HEK293 (cell line): ENCODE results near the gene COL24A1.

Source experiments
- CTCF ChIA-PET: fragments of 350-600 bp; formaldehyde crosslinking; extraction: SDS; loops from one replicate; lab custom pipeline; 2021; ENCODE audit warnings: antibody characterized with exemption; lab: Yijun Ruan, JAX
- POLR2A ChIA-PET: fragments of 300-600 bp; formaldehyde crosslinking; extraction: SDS; loops from one replicate; lab custom pipeline; 2020; ENCODE audit warnings: antibody characterized with exemption, inconsistent platforms; lab: Yijun Ruan, JAX
- H3K27ac ChIP-seq: fragments of 200-500 bp; sonication (Bioruptor generic); 2 replicates; pipeline ENCODE4 v1.5.1; 2014; ENCODE audit warnings: low read depth, low read length, control low read depth, inconsistent platforms; ENCODE audit errors: extremely low read depth
- H3K36me3 ChIP-seq, 2 experiments: fragments of 200-500 bp in 1 of 2; sonication (Bioruptor generic) in 1 of 2; 1 replicate in 1 of 2; 2 replicates in 1 of 2; pipeline ENCODE4 v1.5.1; 2014 to 2017; ENCODE audit warnings: inconsistent platforms in 2 of 2, low read length in 2 of 2; ENCODE audit not compliant: control insufficient read depth in 2 of 2, insufficient read depth in 1 of 2
- H3K4me1 ChIP-seq: fragments of 200-500 bp; sonication (Bioruptor generic); 2 replicates; pipeline ENCODE4 v1.5.1; 2014; ENCODE audit warnings: mild to moderate bottlenecking, low read length, inconsistent platforms; ENCODE audit not compliant: control insufficient read depth, insufficient read depth
- H3K4me3 ChIP-seq: 2 replicates; pipeline ENCODE4 v1.5.1; 2011; ENCODE audit warnings: low read depth, mild to moderate bottlenecking, control low read depth, low read length, moderate library complexity
- H3K9me3 ChIP-seq: fragments of 200-500 bp; sonication (Bioruptor generic); 2 replicates; pipeline ENCODE4 v1.5.1; 2014; ENCODE audit warnings: low read depth, low read length, inconsistent platforms; ENCODE audit not compliant: control insufficient read depth, insufficient read depth
- SP7 ChIP-seq: fragments of 450-650 bp; formaldehyde crosslinking; IDR thresholded peaks from 2 replicates; pipeline ENCODE4 v1.5.1; 2016; ENCODE audit warnings: missing biosample characterization, missing genetic modification characterization
- ZBTB1 ChIP-seq: fragments of 450-650 bp; formaldehyde crosslinking; IDR thresholded peaks from 2 replicates; pipeline ENCODE4 v1.5.1; 2016; ENCODE audit warnings: missing biosample characterization, missing genetic modification characterization
- ZNF24 ChIP-seq: fragments of 450-650 bp; formaldehyde crosslinking; IDR thresholded peaks from 2 replicates; pipeline ENCODE4 v1.5.1; 2016; ENCODE audit warnings: missing biosample characterization, missing genetic modification characterization
- ZNF404 ChIP-seq: fragments of 450-650 bp; formaldehyde crosslinking; IDR thresholded peaks from 2 replicates; pipeline ENCODE4 v1.5.1; 2017; ENCODE audit warnings: missing biosample characterization, missing genetic modification characterization
- ZNF530 ChIP-seq: fragments of 450-650 bp; formaldehyde crosslinking; IDR thresholded peaks from 2 replicates; pipeline ENCODE4 v1.5.1; 2016; ENCODE audit warnings: low read depth, missing biosample characterization, missing genetic modification characterization
- ZNF623 ChIP-seq: fragments of 450-650 bp; formaldehyde crosslinking; IDR thresholded peaks from 2 replicates; pipeline ENCODE4 v1.5.1; 2016; ENCODE audit warnings: missing biosample characterization, missing genetic modification characterization
- ZNF624 ChIP-seq: fragments of 450-650 bp; formaldehyde crosslinking; IDR thresholded peaks from 2 replicates; pipeline ENCODE4 v1.5.1; 2017; ENCODE audit warnings: missing biosample characterization, missing genetic modification characterization
- ZNF654 ChIP-seq: fragments of 450-650 bp; formaldehyde crosslinking; IDR thresholded peaks from 2 replicates; pipeline ENCODE4 v1.5.1; 2016; ENCODE audit warnings: low read depth, missing biosample characterization, missing genetic modification characterization
- TF ChIP-seq, protein P1 (sequence below): fragments of 450-650 bp; formaldehyde crosslinking; IDR thresholded peaks from 2 replicates; pipeline ENCODE4 v1.5.1; 2016; ENCODE audit warnings: missing biosample characterization, missing genetic modification characterization
- TF ChIP-seq, protein P2 (sequence below): fragments of 450-650 bp; formaldehyde crosslinking; IDR thresholded peaks from 2 replicates; pipeline ENCODE4 v1.5.1; 2016; ENCODE audit warnings: missing biosample characterization, missing genetic modification characterization, low read depth
- TF ChIP-seq, protein P3 (sequence below): fragments of 450-650 bp; formaldehyde crosslinking; IDR thresholded peaks from 2 replicates; pipeline ENCODE4 v1.5.1; 2017; ENCODE audit warnings: missing biosample characterization, missing genetic modification characterization
- TF ChIP-seq, protein P4 (sequence below): fragments of 450-650 bp; formaldehyde crosslinking; IDR thresholded peaks from 2 replicates; pipeline ENCODE4 v1.5.1; 2016; ENCODE audit warnings: missing biosample characterization, missing genetic modification characterization
- TF ChIP-seq, protein P5 (sequence below): fragments of 450-650 bp; IDR thresholded peaks from 2 replicates; pipeline ENCODE4 v1.5.1; 2018; ENCODE audit warnings: missing biosample characterization, missing genetic modification characterization
- TF ChIP-seq, protein P6 (sequence below): fragments of 450-650 bp; formaldehyde crosslinking; IDR thresholded peaks from 2 replicates; pipeline ENCODE4 v1.5.1; 2016; ENCODE audit warnings: missing biosample characterization, missing genetic modification characterization
- TF ChIP-seq, protein P7 (sequence below): fragments of 450-650 bp; formaldehyde crosslinking; IDR thresholded peaks from 2 replicates; pipeline ENCODE4 v1.5.1; 2016; ENCODE audit warnings: missing biosample characterization, missing genetic modification characterization

The COL24A1 gene

DNA sequence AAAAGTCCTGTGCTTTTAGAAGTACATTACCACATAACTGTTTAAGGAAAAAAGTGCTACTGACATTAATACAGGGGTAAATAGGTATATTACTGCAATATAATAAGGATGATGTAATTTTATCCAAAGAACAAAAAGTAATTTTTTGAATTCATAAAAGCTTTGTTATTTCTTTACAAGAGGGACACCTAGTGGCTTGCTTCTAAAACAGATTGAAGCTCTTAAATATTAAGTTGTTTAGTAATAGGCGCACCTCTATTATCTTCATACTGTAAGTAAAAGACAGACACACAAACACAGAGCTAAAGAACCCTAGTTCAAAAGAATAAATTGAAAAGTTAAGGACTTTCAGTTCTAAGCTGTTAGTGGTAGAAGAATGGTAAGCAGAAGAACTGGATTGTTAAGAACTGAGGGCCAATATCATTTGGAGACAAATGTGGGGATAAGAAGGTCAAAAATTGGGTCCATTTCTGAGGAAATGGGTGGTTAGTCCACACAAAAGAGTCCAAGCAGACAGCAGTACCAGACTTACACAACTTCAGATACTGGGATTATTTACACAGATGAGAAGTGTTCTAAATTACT, 463.8 kb downstream of the COL24A1 start:
- POLR2A ChIA-PET: interaction anchor here (2.4 kb wide), 1 partner anchor 110 kb away, joined by 30 read pairs; the partner anchor contains the start of gene CCN1
- H3K36me3 ChIP-seq: peaks cover 5 to 26% of the 10 kb centered on the region in 2 experiments
- H3K27ac ChIP-seq: no peak overlapping the region
- no peaks in the 10 kb centered on the region for H3K9me3 ChIP-seq
- CTCF ChIA-PET: interaction anchor here (0.5 to 3.3 kb wide), 45 partner anchors 8 to 748 kb away, joined by 3 to 48 read pairs (median 4); no protein-coding TSS in a partner anchor
- H3K4me1 ChIP-seq: no peaks in the 10 kb centered on the region
- H3K4me3 ChIP-seq: no peak overlapping the region
- TF ChIP-seq, protein P1, sequence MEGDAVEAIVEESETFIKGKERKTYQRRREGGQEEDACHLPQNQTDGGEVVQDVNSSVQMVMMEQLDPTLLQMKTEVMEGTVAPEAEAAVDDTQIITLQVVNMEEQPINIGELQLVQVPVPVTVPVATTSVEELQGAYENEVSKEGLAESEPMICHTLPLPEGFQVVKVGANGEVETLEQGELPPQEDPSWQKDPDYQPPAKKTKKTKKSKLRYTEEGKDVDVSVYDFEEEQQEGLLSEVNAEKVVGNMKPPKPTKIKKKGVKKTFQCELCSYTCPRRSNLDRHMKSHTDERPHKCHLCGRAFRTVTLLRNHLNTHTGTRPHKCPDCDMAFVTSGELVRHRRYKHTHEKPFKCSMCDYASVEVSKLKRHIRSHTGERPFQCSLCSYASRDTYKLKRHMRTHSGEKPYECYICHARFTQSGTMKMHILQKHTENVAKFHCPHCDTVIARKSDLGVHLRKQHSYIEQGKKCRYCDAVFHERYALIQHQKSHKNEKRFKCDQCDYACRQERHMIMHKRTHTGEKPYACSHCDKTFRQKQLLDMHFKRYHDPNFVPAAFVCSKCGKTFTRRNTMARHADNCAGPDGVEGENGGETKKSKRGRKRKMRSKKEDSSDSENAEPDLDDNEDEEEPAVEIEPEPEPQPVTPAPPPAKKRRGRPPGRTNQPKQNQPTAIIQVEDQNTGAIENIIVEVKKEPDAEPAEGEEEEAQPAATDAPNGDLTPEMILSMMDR (tag by site-specific recombination): 0 out of 2 replicates have a peak, but pooled peaks have one; percentile 8
- TF ChIP-seq ZNF654 (tag by site-specific recombination) (peak; percentile 61), ZNF530 (tag by site-specific recombination) (no peak)
- TF ChIP-seq, protein P2, sequence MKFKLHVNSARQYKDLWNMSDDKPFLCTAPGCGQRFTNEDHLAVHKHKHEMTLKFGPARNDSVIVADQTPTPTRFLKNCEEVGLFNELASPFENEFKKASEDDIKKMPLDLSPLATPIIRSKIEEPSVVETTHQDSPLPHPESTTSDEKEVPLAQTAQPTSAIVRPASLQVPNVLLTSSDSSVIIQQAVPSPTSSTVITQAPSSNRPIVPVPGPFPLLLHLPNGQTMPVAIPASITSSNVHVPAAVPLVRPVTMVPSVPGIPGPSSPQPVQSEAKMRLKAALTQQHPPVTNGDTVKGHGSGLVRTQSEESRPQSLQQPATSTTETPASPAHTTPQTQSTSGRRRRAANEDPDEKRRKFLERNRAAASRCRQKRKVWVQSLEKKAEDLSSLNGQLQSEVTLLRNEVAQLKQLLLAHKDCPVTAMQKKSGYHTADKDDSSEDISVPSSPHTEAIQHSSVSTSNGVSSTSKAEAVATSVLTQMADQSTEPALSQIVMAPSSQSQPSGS (tag by site-specific recombination): peak; percentile 48
- TF ChIP-seq, protein P3, sequence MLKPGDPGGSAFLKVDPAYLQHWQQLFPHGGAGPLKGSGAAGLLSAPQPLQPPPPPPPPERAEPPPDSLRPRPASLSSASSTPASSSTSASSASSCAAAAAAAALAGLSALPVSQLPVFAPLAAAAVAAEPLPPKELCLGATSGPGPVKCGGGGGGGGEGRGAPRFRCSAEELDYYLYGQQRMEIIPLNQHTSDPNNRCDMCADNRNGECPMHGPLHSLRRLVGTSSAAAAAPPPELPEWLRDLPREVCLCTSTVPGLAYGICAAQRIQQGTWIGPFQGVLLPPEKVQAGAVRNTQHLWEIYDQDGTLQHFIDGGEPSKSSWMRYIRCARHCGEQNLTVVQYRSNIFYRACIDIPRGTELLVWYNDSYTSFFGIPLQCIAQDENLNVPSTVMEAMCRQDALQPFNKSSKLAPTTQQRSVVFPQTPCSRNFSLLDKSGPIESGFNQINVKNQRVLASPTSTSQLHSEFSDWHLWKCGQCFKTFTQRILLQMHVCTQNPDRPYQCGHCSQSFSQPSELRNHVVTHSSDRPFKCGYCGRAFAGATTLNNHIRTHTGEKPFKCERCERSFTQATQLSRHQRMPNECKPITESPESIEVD: peak; percentile 63; the same call in 1 of the 2 replicates

DNA sequence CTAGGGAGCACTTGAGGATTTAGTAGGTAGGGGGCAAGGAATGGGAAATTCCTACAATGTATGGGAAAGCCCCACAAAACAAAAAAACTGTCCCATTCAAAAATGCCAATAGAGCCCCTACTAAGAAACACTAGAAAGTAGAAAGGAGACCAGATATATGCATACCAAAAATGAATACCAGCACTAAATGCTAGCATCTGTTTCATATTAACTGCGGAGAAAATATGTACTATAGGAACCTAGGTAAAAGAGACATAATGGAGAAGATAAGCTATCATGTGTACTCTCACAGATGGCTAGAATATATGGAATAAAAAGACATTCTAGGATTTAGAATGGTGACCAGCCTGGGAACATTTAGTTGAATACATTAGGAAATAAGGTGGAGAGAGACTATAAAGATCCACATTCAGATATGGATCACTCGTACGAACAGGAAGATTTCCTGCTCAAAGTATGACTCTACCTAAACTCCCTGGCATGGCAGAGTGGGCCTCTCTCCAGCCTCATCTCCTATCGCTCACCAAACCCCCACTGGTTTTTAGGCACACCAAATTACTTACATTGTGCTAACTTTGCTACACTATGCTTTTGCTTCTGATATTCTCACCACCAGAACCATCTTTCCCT, 466.7 kb downstream of the COL24A1 start:
- ChIA-PET CTCF (no interaction called here), POLR2A (no interaction called here)
- no peaks in the 10 kb centered on the region for H3K9me3 ChIP-seq
- no peak overlapping the region for H3K27ac ChIP-seq
- H3K4me3 ChIP-seq: no peak overlapping the region
- H3K4me1 ChIP-seq: no peaks in the 10 kb centered on the region
- peaks cover 9 to 22% of the 10 kb centered on the region in 2 experiments for H3K36me3 ChIP-seq
- TF ChIP-seq, protein P4, sequence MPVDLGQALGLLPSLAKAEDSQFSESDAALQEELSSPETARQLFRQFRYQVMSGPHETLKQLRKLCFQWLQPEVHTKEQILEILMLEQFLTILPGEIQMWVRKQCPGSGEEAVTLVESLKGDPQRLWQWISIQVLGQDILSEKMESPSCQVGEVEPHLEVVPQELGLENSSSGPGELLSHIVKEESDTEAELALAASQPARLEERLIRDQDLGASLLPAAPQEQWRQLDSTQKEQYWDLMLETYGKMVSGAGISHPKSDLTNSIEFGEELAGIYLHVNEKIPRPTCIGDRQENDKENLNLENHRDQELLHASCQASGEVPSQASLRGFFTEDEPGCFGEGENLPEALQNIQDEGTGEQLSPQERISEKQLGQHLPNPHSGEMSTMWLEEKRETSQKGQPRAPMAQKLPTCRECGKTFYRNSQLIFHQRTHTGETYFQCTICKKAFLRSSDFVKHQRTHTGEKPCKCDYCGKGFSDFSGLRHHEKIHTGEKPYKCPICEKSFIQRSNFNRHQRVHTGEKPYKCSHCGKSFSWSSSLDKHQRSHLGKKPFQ: no peak
- TF ChIP-seq SP7 (tag by site-specific recombination) (no peak), ZNF24 (tag by site-specific recombination) (no peak), ZNF623 (no peak), ZNF404 (no peak), ZBTB1 (tag by site-specific recombination) (no peak), ZNF624 (tag by site-specific recombination) (no peak)
- TF ChIP-seq, protein P5, sequence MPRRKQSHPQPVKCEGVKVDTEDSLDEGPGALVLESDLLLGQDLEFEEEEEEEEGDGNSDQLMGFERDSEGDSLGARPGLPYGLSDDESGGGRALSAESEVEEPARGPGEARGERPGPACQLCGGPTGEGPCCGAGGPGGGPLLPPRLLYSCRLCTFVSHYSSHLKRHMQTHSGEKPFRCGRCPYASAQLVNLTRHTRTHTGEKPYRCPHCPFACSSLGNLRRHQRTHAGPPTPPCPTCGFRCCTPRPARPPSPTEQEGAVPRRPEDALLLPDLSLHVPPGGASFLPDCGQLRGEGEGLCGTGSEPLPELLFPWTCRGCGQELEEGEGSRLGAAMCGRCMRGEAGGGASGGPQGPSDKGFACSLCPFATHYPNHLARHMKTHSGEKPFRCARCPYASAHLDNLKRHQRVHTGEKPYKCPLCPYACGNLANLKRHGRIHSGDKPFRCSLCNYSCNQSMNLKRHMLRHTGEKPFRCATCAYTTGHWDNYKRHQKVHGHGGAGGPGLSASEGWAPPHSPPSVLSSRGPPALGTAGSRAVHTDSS (tag by site-specific recombination): no peak
- TF ChIP-seq, protein P6, sequence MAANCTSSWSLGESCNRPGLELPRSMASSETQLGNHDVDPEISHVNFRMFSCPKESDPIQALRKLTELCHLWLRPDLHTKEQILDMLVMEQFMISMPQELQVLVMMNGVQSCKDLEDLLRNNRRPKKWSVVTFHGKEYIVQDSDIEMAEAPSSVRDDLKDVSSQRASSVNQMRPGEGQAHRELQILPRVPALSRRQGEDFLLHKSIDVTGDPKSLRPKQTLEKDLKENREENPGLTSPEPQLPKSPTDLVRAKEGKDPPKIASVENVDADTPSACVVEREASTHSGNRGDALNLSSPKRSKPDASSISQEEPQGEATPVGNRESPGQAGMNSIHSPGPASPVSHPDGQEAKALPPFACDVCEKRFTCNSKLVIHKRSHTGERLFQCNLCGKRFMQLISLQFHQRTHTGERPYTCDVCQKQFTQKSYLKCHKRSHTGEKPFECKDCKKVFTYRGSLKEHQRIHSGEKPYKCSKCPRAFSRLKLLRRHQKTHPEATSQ (tag by site-specific recombination): no peak
- TF ChIP-seq, protein P7, sequence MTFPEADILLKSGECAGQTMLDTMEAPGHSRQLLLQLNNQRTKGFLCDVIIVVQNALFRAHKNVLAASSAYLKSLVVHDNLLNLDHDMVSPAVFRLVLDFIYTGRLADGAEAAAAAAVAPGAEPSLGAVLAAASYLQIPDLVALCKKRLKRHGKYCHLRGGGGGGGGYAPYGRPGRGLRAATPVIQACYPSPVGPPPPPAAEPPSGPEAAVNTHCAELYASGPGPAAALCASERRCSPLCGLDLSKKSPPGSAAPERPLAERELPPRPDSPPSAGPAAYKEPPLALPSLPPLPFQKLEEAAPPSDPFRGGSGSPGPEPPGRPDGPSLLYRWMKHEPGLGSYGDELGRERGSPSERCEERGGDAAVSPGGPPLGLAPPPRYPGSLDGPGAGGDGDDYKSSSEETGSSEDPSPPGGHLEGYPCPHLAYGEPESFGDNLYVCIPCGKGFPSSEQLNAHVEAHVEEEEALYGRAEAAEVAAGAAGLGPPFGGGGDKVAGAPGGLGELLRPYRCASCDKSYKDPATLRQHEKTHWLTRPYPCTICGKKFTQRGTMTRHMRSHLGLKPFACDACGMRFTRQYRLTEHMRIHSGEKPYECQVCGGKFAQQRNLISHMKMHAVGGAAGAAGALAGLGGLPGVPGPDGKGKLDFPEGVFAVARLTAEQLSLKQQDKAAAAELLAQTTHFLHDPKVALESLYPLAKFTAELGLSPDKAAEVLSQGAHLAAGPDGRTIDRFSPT: no peak
